LNCAP (cell line): ENCODE results near the gene ARID3C.

Experiments used
- CTCF ChIP-seq: fragments of 450-650 bp; IDR thresholded peaks from 2 replicates; pipeline ENCODE4 v1.5.1; 2017; ENCODE audit warnings: mild to moderate bottlenecking

Gene ARID3C

DNA sequence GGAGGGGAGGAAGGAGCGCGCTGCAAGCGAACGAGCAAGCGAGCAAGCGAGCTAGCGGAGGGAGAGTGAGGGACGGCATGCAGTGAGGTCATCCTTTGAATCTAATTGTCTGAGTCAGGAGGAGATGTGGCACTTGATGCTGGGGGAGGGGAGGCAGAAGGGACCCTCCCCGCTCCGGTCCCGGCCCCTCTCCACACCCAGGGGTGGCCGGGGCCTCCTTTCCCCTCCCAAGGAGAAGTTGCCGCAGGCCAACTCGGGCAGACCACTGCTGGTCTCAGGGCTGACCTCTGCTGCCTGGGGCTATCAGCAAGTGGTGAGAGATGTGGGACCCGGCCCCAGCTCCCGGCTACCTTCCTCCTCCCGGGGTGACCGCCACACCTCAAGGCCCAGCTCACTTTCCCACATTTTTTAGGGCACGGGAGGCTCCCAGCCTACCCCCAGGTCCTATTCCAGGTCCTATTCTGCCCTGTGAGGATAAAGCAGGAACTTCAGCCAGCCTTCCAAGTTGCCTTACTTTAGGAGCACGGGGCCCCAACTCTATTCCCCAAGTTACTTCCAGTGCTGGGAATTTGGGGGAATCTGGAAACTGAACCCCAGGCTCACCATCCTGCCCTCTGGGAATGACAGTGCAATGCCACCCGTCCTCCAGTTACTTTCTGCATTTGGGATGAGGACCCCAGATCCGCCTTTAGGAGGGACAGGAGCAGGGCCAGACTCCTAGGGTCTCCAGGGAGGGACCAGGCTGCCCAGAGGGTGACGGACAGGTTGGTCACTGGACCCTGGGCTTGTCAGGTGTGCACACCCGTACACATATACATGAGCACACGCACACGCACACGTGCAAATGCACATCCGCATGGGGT, 50.4 kb downstream of the ARID3C start:
- TF ChIP-seq CTCF: no peak

- TF ChIP-seq CTCF: no peak
Observed at GRCh38 chr9:34577400-34578240, 51.2 kb downstream of the ARID3C start.

GRCh38 chr9:34576597-34577399, 52.1 kb downstream of the ARID3C start:
- TF ChIP-seq CTCF: no peak

GRCh38 chr9:34575862-34576596, 52.8 kb downstream of the ARID3C start:
- TF ChIP-seq CTCF: no peak

DNA sequence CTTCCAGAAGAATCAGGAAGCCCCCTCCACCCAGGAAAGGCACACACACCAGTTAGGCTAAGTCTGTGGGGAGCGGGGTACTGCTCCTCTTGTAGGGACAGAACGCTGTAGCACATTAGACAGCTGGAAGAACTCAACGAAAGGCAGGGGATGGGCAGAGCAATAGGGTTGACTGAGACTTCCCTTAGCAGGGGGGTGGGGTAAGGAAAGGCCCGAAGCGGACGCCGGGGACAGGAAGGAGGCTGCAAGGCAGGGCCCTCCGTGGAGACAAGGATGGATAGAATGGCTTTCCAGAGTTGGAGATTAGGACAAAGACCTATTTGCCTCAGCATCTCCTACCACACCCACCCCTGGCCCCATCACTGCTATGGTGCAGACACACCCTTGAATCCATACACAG, 53.6 kb downstream of the ARID3C start:
- no peak for TF ChIP-seq CTCF

DNA sequence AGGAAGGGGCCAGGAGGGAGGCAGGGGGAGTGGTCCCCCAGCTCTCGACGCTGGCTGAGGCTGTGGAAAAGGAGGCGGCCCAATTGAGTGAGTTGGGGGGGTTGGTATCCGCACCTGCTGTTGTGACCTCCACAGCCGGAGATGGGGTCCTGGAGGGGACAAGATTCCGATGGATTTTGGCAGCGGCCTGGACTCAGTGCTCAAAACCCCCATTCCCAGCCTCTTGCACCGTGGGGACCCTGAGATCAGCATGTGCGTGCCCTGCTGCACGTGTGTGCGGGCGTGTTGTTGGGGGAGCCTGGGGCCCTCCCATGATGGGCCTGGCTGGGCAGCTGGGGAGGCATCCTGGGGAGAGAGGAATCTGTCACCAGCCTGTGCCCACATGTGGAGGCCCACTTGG, 54.3 kb downstream of the ARID3C start:
- TF ChIP-seq CTCF: no peak
